ENCODE data around the gene DR1.

GRCh38 chr1:93330617-93331016 is 15.1 kb upstream of the DR1 start:
- TF ChIP-seq CTCF (IDR thresholded peaks at IDR 0.05) (no peak), POLR2A (IDR thresholded peaks at IDR 0.05) (no peak)

All from right lobe of liver (tissue), 4 donors.